Esophagus squamous epithelium (tissue), 5 donors: ENCODE results near the gene KCNH1. TPM values are rescaled to one million over a fixed set of nuclear protein-coding genes. Genes with fewer than 3 reads are reported as not detected.

Source experiments
- DNase-seq: peaks from one replicate; lab custom pipeline; 2025; lab: John Stamatoyannopoulos, UW
- H3K27ac ChIP-seq, 4 donors: fragments of 200-600 bp; sonication (generic); one replicate each; pipeline ENCODE4 v1.5.1; 2016 to 2019; ENCODE audit warnings: mild to moderate bottlenecking in 1 of 4
- H3K27me3 ChIP-seq, 4 donors: fragments of 200-600 bp; sonication (generic); 1 replicate in 3 of 4; 2 replicates in 1 of 4; pipeline versions ENCODE4 v1.5.1 to v1.6.0; 2017 to 2021; ENCODE audit warnings: antibody characterized with exemption in 1 of 4
- H3K36me3 ChIP-seq, 3 donors: fragments of 200-600 bp; sonication (generic); one replicate each; pipeline ENCODE4 v1.5.1; 2016 to 2019
- H3K4me1 ChIP-seq, 3 donors: fragments of 200-600 bp; sonication (generic); one replicate each; pipeline ENCODE4 v1.5.1; 2017 to 2019
- H3K4me3 ChIP-seq, 4 donors: fragments of 200-600 bp; sonication (generic); 1 replicate in 3 of 4; 2 replicates in 1 of 4; pipeline ENCODE4 v1.5.1; 2016 to 2019; ENCODE audit warnings: mild to moderate bottlenecking in 2 of 4, moderate library complexity in 1 of 4
- H3K9me3 ChIP-seq, 3 donors: fragments of 200-600 bp; sonication (generic); one replicate each; pipeline ENCODE4 v1.5.1; 2016 to 2019
- CTCF ChIP-seq, 6 experiments: fragments of 450-650 bp in 4 of 6; fragments of 200-600 bp in 2 of 6; sonication (generic) in 2 of 6; IDR thresholded peaks; one replicate each; pipeline ENCODE4 v1.5.1; 2016 to 2019; ENCODE audit warnings: antibody characterized with exemption in 6 of 6, mild to moderate bottlenecking in 4 of 6, moderate library complexity in 4 of 6
- POLR2A ChIP-seq, 4 donors: fragments of 450-650 bp; IDR thresholded peaks; one replicate each; pipeline ENCODE4 v1.6.1; 2017; ENCODE audit warnings: antibody characterized with exemption in 4 of 4, mild to moderate bottlenecking in 4 of 4, moderate library complexity in 3 of 4
- WGBS, 2 donors: methylation state at CpG; one replicate each; pipeline ENCODE4 v1.1.5; 2018; 5-methylcytosine and 5-hydroxymethylcytosine counted together
- intact Hi-C: fragments of 100-400 bp; cut with DNase I; formaldehyde crosslinking; loops from one replicate; pipeline ENCODE4 v1.15.0; 2022
- total RNA-seq, 4 donors: library from RNA; depleted of rRNA; stranded (reverse); fragments of >200 nt; gene quantifications; one replicate each; pipeline ENCODE4 v1.1.0, GENCODE V29; 2016
- donor health status: DM: yes; HTN: yes; CAD: no.

The KCNH1 gene
- total RNA-seq, 4 donors from 2014 or later: 0.57 to 1.0 (median 0.83) TPM; not detected in 1

GRCh38 chr1:210944252-210944651 is 189.7 kb downstream of the KCNH1 start:
- 14 to 57% methylated on average over 2 of the region's 2 CpGs for WGBS, 2 donors

GRCh38 chr1:210942513-210942912 is 191.4 kb downstream of the KCNH1 start:
- no peak overlapping the region for H3K27ac ChIP-seq
- no peak overlapping the region for H3K4me3 ChIP-seq
- TF ChIP-seq POLR2A (IDR thresholded peaks at IDR 0.05) (no peak), CTCF (IDR thresholded peaks at IDR 0.05) (no peak)
- no peaks in the 10 kb centered on the region for H3K4me1 ChIP-seq
- no peaks in the 10 kb centered on the region for H3K9me3 ChIP-seq
- 77 to 83% methylated on average over 2 of the region's 2 CpGs for WGBS, 2 donors
- H3K36me3 ChIP-seq: no peaks in the 10 kb centered on the region
- DNase-seq: no peak
- intact Hi-C loops: no loop called here
- H3K27me3 ChIP-seq: no peaks in the 10 kb centered on the region

More at GRCh38 chr1:210944252-210944651, 189.7 kb downstream of the KCNH1 start:
- Histone ChIP-seq H3K27me3 (no peaks in the 10 kb centered on the region), H3K36me3 (no peaks in the 10 kb centered on the region), H3K9me3 (no peaks in the 10 kb centered on the region), H3K27ac (no peak overlapping the region), H3K4me1 (no peaks in the 10 kb centered on the region), H3K4me3 (no peak overlapping the region)
- intact Hi-C loops: no loop called here
- no peak for TF ChIP-seq CTCF (IDR thresholded peaks at IDR 0.05)
- TF ChIP-seq POLR2A (IDR thresholded peaks at IDR 0.05): no peak
- DNase-seq: no peak

- Histone ChIP-seq H3K4me3 (no peak overlapping the region), H3K4me1 (no peaks in the 10 kb centered on the region), H3K27me3 (no peaks in the 10 kb centered on the region), H3K9me3 (no peaks in the 10 kb centered on the region), H3K36me3 (no peaks in the 10 kb centered on the region), H3K27ac (no peak overlapping the region)
- DNase-seq: no peak
- 44 to 73% methylated on average over 1 of the region's 1 CpG for WGBS, 2 donors
- intact Hi-C loops: no loop called here
- TF ChIP-seq CTCF (IDR thresholded peaks at IDR 0.05) (no peak), POLR2A (IDR thresholded peaks at IDR 0.05) (no peak)
Observed at GRCh38 chr1:210940081-210940617, 193.8 kb downstream of the KCNH1 start.

- Histone ChIP-seq H3K9me3 (no peaks in the 10 kb centered on the region), H3K36me3 (no peaks in the 10 kb centered on the region), H3K27me3 (no peaks in the 10 kb centered on the region), H3K4me1 (no peaks in the 10 kb centered on the region), H3K4me3 (no peak overlapping the region), H3K27ac (no peak overlapping the region)
- intact Hi-C loops: no loop called here
- WGBS, 2 donors: 64 to 70% methylated on average over 3 of the region's 3 CpGs
- no peak for DNase-seq
- no peak for TF ChIP-seq CTCF (IDR thresholded peaks at IDR 0.05)
- no peak for TF ChIP-seq POLR2A (IDR thresholded peaks at IDR 0.05)
Observed at GRCh38 chr1:210938416-210938925, 195.5 kb downstream of the KCNH1 start.

GRCh38 chr1:210937846-210938245 is 196.1 kb downstream of the KCNH1 start:
- Histone ChIP-seq H3K27ac (no peak overlapping the region), H3K4me1 (no peaks in the 10 kb centered on the region), H3K4me3 (no peak overlapping the region), H3K27me3 (no peaks in the 10 kb centered on the region), H3K9me3 (no peaks in the 10 kb centered on the region), H3K36me3 (no peaks in the 10 kb centered on the region)
- intact Hi-C loops: no loop called here
- DNase-seq: no peak
- TF ChIP-seq POLR2A (IDR thresholded peaks at IDR 0.05) (no peak), CTCF (IDR thresholded peaks at IDR 0.05) (no peak)
